ENCODE data around the gene PWP2. TPM values are rescaled to one million over a fixed set of nuclear protein-coding genes. Genes with fewer than 3 reads are reported as not detected.

PWP2 gene
- total and polyA plus RNA-seq, 4 donors: 0.66 to 8.4 (median 2.7) TPM

- Histone ChIP-seq H3K4me1 (ENCODE audit: control insufficient read depth in 4 of 4, insufficient read depth in 4 of 4, low read length in 3 of 4) (no peaks in the 10 kb centered on the region), H3K9ac (ENCODE audit: low read depth in 1 of 2, low read length in 2 of 2) (no peak overlapping the region), H3K27me3 (ENCODE audit: control insufficient read depth in 4 of 4, insufficient read depth in 4 of 4, low read length in 3 of 4) (no peaks in the 10 kb centered on the region), H3K4me3 (ENCODE audit: low read depth in 1 of 3, low read length in 3 of 3) (no peak overlapping the region), H3K36me3 (ENCODE audit: control insufficient read depth in 4 of 4, insufficient read depth in 3 of 4, low read depth in 1 of 4, low read length in 3 of 4) (peaks cover 2 to 45% (median 27%) of the 10 kb centered on the region in 4 donors), H3K27ac (ENCODE audit: low read depth in 1 of 2, low read length in 2 of 2) (no peak overlapping the region), H3K9me3 (ENCODE audit: control insufficient read depth in 4 of 4, low read length in 3 of 4) (no peaks in the 10 kb centered on the region)
- TF ChIP-seq RAD21 (IDR thresholded peaks at IDR 0.05) (no peak), CTCF (IDR thresholded peaks at IDR 0.05; ENCODE audit: low read depth, low read length, missing input control) (no peak), GABPA (IDR thresholded peaks at IDR 0.05 in 1 of 2, conservative IDR thresholded peaks at IDR 0.05 in 1 of 2) (no peak), RXRA (IDR thresholded peaks at IDR 0.05) (no peak), ATF3 (IDR thresholded peaks at IDR 0.05) (no peak), NR2F2 (IDR thresholded peaks at IDR 0.05) (no peak), TAF1 (conservative IDR thresholded peaks at IDR 0.05) (no peak), FOXA2 (IDR thresholded peaks at IDR 0.05) (no peak), HNF4A (conservative IDR thresholded peaks at IDR 0.05) (no peak), EGR1 (IDR thresholded peaks at IDR 0.05; ENCODE audit: low read depth in 2 of 2) (no peak), FOXA1 (IDR thresholded peaks at IDR 0.05) (no peak), ZBTB33 (IDR thresholded peaks at IDR 0.05) (no peak), SP1 (IDR thresholded peaks at IDR 0.05) (no peak)
- WGBS: 95% methylated on average over 19 of the region's 19 CpGs
- no peak for DNase-seq (ENCODE audit: low spot score)
These were observed 43.9 kb upstream of the PWP2 start for GRCh38 chr21:44063151-44063912.

- H3K27ac ChIP-seq (ENCODE audit: low read depth in 1 of 2, low read length in 2 of 2): no peak overlapping the region
- H3K36me3 ChIP-seq (ENCODE audit: control insufficient read depth in 4 of 4, insufficient read depth in 3 of 4, low read depth in 1 of 4, low read length in 3 of 4): peaks cover 0 to 37% (median 28%) of the 10 kb centered on the region in 4 donors
- H3K9me3 ChIP-seq (ENCODE audit: control insufficient read depth in 4 of 4, low read length in 3 of 4): no peaks in the 10 kb centered on the region
- 90% methylated on average over 13 of the region's 13 CpGs for WGBS
- no peaks in the 10 kb centered on the region for H3K27me3 ChIP-seq (ENCODE audit: control insufficient read depth in 4 of 4, insufficient read depth in 4 of 4, low read length in 3 of 4)
- no peaks in the 10 kb centered on the region for H3K4me1 ChIP-seq (ENCODE audit: control insufficient read depth in 4 of 4, insufficient read depth in 4 of 4, low read length in 3 of 4)
- no peak for TF ChIP-seq HNF4G (IDR thresholded peaks at IDR 0.05)
- no peak for TF ChIP-seq FOXA2 (IDR thresholded peaks at IDR 0.05)
- no peak for TF ChIP-seq FOXA1 (IDR thresholded peaks at IDR 0.05)
- no peak for TF ChIP-seq TAF1 (conservative IDR thresholded peaks at IDR 0.05)
- no peak overlapping the region for H3K4me3 ChIP-seq (ENCODE audit: low read depth in 1 of 3, low read length in 3 of 3)
- no peak overlapping the region for H3K9ac ChIP-seq (ENCODE audit: low read depth in 1 of 2, low read length in 2 of 2)
- DNase-seq (ENCODE audit: low spot score): no peak
These were observed 42.3 kb upstream of the PWP2 start for GRCh38 chr21:44064852-44065403.

All from liver (tissue), 9 donors.